ENCODE measurements around the gene PLCL2. TPM values are rescaled to one million over a fixed set of nuclear protein-coding genes. Genes with fewer than 3 reads are reported as not detected.

PLCL2 gene
- total and polyA plus RNA-seq, 9 donors = 12.6 to 54.2 (median 24.7) TPM

DNA sequence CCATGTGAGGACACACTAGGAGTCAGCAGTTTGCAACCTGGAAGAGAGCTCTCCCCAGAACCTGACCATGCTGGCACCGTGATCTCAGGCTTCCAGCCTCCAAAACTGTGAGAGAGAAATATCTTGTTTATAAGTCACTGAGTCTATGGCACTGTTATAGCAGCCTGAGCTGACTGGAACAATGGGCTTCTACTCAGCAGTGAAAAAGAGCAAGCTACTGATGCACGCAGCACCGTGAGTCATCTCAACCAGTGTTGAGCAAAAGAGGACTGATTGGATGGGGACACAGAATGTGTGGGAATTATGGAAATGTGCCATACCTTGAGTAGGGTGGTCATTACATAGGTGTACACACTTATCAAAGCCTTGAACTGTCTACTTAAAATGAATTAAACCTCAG is 230.4 kb downstream of the PLCL2 start:
- no peaks in the 10 kb centered on the region for H3K27me3 ChIP-seq
- no peak overlapping the region for H3K4me3 ChIP-seq
- TF ChIP-seq EP300 (IDR thresholded peaks at IDR 0.05) = no peak
- TF ChIP-seq, protein P1, sequence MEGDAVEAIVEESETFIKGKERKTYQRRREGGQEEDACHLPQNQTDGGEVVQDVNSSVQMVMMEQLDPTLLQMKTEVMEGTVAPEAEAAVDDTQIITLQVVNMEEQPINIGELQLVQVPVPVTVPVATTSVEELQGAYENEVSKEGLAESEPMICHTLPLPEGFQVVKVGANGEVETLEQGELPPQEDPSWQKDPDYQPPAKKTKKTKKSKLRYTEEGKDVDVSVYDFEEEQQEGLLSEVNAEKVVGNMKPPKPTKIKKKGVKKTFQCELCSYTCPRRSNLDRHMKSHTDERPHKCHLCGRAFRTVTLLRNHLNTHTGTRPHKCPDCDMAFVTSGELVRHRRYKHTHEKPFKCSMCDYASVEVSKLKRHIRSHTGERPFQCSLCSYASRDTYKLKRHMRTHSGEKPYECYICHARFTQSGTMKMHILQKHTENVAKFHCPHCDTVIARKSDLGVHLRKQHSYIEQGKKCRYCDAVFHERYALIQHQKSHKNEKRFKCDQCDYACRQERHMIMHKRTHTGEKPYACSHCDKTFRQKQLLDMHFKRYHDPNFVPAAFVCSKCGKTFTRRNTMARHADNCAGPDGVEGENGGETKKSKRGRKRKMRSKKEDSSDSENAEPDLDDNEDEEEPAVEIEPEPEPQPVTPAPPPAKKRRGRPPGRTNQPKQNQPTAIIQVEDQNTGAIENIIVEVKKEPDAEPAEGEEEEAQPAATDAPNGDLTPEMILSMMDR (IDR thresholded peaks at IDR 0.05) = no peak
- TF ChIP-seq POLR2A (IDR thresholded peaks at IDR 0.05) = no peak
- intact Hi-C loops (cut with DNase I) = no loop called here
- no peaks in the 10 kb centered on the region for H3K9me3 ChIP-seq
- no peaks in the 10 kb centered on the region for H3K4me1 ChIP-seq (ENCODE audit: insufficient read depth)
- no peaks in the 10 kb centered on the region for H3K36me3 ChIP-seq
- H3K27ac ChIP-seq = no peak overlapping the region
- no peak for DNase-seq
- 96% methylated on average over 3 of the region's 3 CpGs for WGBS, 3 donors

DNA sequence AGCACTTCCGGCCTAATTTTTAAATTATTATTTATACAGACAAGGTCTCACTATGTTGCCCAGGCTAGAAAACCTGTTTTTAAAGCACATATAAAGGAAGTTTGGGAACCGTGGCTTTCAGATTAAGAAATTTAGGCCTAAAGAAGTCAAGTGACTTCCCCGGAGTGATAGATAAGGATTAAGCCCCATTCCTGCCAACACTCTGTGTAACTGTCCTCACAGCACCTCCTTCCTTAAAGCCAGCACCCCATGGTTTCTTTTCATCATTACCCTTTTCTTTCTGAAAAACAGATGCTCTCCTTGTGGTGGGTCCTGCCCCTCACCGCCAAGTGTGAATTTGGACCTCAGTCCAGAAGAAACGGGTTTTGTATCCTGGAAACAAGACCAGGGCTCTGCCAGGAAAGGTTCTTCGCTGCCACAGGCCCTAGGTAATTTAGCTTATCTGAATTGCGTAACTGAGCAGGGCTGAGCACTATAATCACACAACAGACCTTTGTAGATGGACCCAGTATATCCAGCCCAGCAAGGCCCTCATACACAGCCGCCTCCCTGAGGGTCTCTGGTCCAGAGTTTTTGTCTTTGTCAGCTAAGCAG is 231.3 kb downstream of the PLCL2 start:
- no peak overlapping the region for H3K27ac ChIP-seq
- no peaks in the 10 kb centered on the region for H3K36me3 ChIP-seq
- DNase-seq = no peak
- intact Hi-C loops (cut with DNase I) = no loop called here
- TF ChIP-seq, protein P1 (IDR thresholded peaks at IDR 0.05) = no peak
- TF ChIP-seq EP300 (IDR thresholded peaks at IDR 0.05) (no peak), POLR2A (IDR thresholded peaks at IDR 0.05) (no peak)
- H3K9me3 ChIP-seq = no peaks in the 10 kb centered on the region
- H3K4me3 ChIP-seq = no peak overlapping the region
- no peaks in the 10 kb centered on the region for H3K4me1 ChIP-seq (ENCODE audit: insufficient read depth)
- 89 to 92% (median 91%) methylated on average over 8 of the region's 8 CpGs for WGBS, 3 donors
- H3K27me3 ChIP-seq = no peaks in the 10 kb centered on the region

DNA sequence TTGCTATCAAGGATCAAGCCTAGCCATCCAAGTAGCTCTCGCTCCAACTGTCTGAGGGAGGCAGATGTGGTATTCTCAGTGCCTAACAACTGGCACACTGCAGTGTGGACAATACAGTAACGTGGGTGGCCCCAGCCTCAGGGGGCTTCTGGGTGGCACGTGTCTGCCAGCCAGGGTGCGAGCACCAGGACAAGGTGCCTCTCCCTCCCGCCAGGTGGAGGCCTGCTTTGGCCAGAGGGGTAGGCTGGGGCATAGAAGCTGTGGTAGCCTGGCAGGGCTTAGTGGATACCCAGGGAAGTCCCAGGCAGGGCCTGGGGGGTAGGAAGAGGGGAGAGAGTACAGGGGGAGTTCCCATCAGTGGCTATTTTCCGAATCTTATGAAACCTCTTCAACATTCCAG is 234.0 kb downstream of the PLCL2 start:
- no peaks in the 10 kb centered on the region for H3K27me3 ChIP-seq
- H3K9me3 ChIP-seq = no peaks in the 10 kb centered on the region
- intact Hi-C loops (cut with DNase I) = no loop called here
- H3K36me3 ChIP-seq = no peaks in the 10 kb centered on the region
- H3K4me3 ChIP-seq = no peak overlapping the region
- no peak overlapping the region for H3K27ac ChIP-seq
- no peak for TF ChIP-seq POLR2A (IDR thresholded peaks at IDR 0.05)
- WGBS, 3 donors = 90 to 99% (median 97%) methylated on average over 6 of the region's 6 CpGs
- no peaks in the 10 kb centered on the region for H3K4me1 ChIP-seq (ENCODE audit: insufficient read depth)
- DNase-seq = no peak

DNA sequence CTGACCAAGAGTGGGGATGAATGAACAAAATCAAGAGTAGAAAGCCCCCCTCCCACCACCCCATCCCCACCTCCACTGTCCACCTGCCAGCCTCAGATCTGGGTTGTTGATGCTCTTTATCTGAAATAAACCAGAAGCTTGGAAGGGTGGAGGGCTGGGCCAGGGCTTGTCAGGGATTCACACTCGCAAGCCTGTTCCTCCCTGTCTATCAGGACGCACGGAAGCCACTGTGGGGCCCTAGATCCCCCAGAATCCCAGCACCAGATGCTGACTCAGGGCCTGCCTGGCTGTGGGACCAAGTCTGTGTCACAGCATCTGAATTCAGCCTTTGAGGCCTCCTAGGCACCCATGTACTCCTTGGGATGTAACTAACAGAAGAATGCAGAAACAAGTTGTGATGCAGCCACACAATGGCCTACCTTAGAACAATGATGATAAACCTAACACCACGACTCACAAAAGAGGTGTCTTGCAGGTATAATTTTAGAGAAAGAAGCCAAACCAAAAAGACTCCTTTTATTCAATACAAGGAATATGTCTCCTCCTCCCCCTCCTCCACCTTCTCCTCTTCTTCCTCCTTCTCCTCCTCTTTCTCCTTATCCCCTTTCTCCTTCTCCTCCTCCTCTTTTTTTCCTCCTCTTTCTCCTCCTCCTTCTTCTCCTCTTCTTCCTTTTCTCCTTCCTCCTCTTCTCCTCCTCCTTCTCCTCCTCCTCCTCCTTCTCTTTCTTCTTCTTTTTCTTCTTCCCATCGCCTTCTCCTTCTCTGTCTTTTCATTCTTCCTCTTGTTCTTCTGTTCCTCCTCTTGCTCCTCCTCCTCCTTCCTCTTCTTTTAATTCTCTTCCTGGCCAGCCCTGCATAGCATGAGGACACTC is 234.7 kb downstream of the PLCL2 start:
- H3K4me3 ChIP-seq = no peak overlapping the region
- TF ChIP-seq POLR2A (IDR thresholded peaks at IDR 0.05) (no peak), EP300 (IDR thresholded peaks at IDR 0.05) (no peak)
- TF ChIP-seq, protein P1 (IDR thresholded peaks at IDR 0.05) = no peak
- intact Hi-C loops (cut with DNase I) = no loop called here
- no peak for DNase-seq
- H3K27ac ChIP-seq = no peak overlapping the region
- 86 to 96% (median 93%) methylated on average over 5 of the region's 5 CpGs for WGBS, 3 donors
- H3K36me3 ChIP-seq = no peaks in the 10 kb centered on the region
- H3K9me3 ChIP-seq = no peaks in the 10 kb centered on the region
- H3K4me1 ChIP-seq (ENCODE audit: insufficient read depth) = no peaks in the 10 kb centered on the region
- H3K27me3 ChIP-seq = no peaks in the 10 kb centered on the region

DNA sequence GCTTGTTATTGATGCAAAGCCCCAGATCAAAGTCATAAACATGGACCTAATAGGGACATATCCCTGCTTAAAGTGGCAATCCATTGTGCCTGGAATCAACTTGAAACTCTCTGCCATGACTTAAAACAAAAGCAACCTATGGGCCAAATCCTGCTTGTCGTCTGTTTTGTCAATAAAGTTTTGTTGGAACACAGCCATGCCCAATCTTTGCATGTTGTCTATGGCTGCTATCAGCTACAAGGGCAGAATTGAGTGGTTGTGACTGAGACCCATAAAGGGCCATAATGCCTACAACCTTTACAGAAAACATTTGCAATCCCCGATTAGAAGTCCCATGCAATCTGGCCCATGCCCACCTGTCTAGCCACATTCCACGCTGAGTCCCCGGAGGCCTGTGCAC is 235.4 kb downstream of the PLCL2 start:
- WGBS, 3 donors = 89 to 92% (median 90%) methylated on average over 4 of the region's 4 CpGs
- TF ChIP-seq, protein P1 (IDR thresholded peaks at IDR 0.05) = no peak
- no peak for TF ChIP-seq POLR2A (IDR thresholded peaks at IDR 0.05)
- no peak for TF ChIP-seq EP300 (IDR thresholded peaks at IDR 0.05)
- no peak overlapping the region for H3K4me3 ChIP-seq
- intact Hi-C loops (cut with DNase I) = no loop called here
- H3K27me3 ChIP-seq = no peaks in the 10 kb centered on the region
- no peaks in the 10 kb centered on the region for H3K9me3 ChIP-seq
- no peak for DNase-seq
- no peaks in the 10 kb centered on the region for H3K4me1 ChIP-seq (ENCODE audit: insufficient read depth)
- no peak overlapping the region for H3K27ac ChIP-seq
- no peaks in the 10 kb centered on the region for H3K36me3 ChIP-seq

Measured in ovary (tissue), 9 donors.